ENCODE measurements around the gene VPS39.

Gene VPS39

GRCh38 chr15:42120285-42120684, 87.8 kb downstream of the VPS39 start:
- in situ Hi-C loops (cut with MboI; ENCODE audit: low pct_unique_long_range_greater_than_20kb, low sequenced_read_pairs, unreplicated experiment), result no loop called here
- no peak for TF ChIP-seq CTCF (IDR thresholded peaks at IDR 0.05; ENCODE audit: extremely low read depth, insufficient read depth, missing control alignments)
- DNase-seq (ENCODE audit: low spot score), result no peak

GRCh38 chr15:42119446-42119760, 88.7 kb downstream of the VPS39 start:
- DNase-seq (ENCODE audit: low spot score), result no peak
- no peak for TF ChIP-seq CTCF (IDR thresholded peaks at IDR 0.05; ENCODE audit: extremely low read depth, insufficient read depth, missing control alignments)
- in situ Hi-C loops (cut with MboI; ENCODE audit: low pct_unique_long_range_greater_than_20kb, low sequenced_read_pairs, unreplicated experiment), result no loop called here

GRCh38 chr15:42118650-42119445, 89.3 kb downstream of the VPS39 start:
- no peak for TF ChIP-seq CTCF (IDR thresholded peaks at IDR 0.05; ENCODE audit: extremely low read depth, insufficient read depth, missing control alignments)
- DNase-seq (ENCODE audit: low spot score), result no peak
- in situ Hi-C loops (cut with MboI; ENCODE audit: low pct_unique_long_range_greater_than_20kb, low sequenced_read_pairs, unreplicated experiment), result no loop called here

GRCh38 chr15:42111924-42112323, 96.2 kb downstream of the VPS39 start:
- TF ChIP-seq CTCF (IDR thresholded peaks at IDR 0.05; ENCODE audit: extremely low read depth, insufficient read depth, missing control alignments), result no peak
- DNase-seq (ENCODE audit: low spot score), result no peak
- in situ Hi-C loops (cut with MboI; ENCODE audit: low pct_unique_long_range_greater_than_20kb, low sequenced_read_pairs, unreplicated experiment), result no loop called here

GRCh38 chr15:42110367-42110766, 97.7 kb downstream of the VPS39 start:
- in situ Hi-C loops (cut with MboI; ENCODE audit: low pct_unique_long_range_greater_than_20kb, low sequenced_read_pairs, unreplicated experiment), result no loop called here
- TF ChIP-seq CTCF (IDR thresholded peaks at IDR 0.05; ENCODE audit: extremely low read depth, insufficient read depth, missing control alignments), result no peak
- no peak for DNase-seq (ENCODE audit: low spot score)

GRCh38 chr15:42108806-42109205, 99.3 kb downstream of the VPS39 start:
- DNase-seq (ENCODE audit: low spot score), result no peak
- in situ Hi-C loops (cut with MboI; ENCODE audit: low pct_unique_long_range_greater_than_20kb, low sequenced_read_pairs, unreplicated experiment), result no loop called here
- no peak for TF ChIP-seq CTCF (IDR thresholded peaks at IDR 0.05; ENCODE audit: extremely low read depth, insufficient read depth, missing control alignments)

Data from GM13977 (cell line).